GM18519 (cell line): ENCODE data around the gene TBCD.

Experiments used
- ATAC-seq: cut with Tn5 transposase; IDR thresholded peaks from one replicate; pipeline ENCODE4 v1.9.1; 2021; ENCODE audit warnings: mild to moderate bottlenecking, moderate library complexity; ENCODE audit not compliant: unreplicated experiment, low FRiP score

The TBCD gene

GRCh38 chr17:82931699-82932517 is 180.0 kb downstream of the TBCD start:
- no peak for ATAC-seq

- ATAC-seq = no peak
Observed at GRCh38 chr17:82932518-82933310, 180.8 kb downstream of the TBCD start.

DNA sequence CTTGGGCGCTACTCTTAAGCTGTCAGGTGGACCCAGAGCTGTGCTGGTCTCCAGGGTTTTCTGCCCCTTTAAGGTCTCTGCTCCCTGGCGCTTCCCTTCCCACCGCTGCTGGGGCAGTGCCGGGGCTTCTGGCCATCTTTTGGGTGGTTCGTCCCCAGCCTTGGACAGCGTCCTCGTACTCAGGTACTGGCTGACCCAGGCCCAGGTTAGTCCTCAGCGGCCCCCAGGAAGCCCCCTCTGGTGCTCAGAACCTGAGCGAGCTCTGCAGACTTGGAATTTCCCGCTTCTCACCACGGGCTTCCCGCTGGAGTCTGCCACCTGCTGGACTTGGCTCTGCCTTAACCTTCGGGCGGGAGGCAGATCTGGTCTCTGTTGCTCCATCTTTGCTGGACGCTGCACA is 182.0 kb downstream of the TBCD start:
- no peak for ATAC-seq

DNA sequence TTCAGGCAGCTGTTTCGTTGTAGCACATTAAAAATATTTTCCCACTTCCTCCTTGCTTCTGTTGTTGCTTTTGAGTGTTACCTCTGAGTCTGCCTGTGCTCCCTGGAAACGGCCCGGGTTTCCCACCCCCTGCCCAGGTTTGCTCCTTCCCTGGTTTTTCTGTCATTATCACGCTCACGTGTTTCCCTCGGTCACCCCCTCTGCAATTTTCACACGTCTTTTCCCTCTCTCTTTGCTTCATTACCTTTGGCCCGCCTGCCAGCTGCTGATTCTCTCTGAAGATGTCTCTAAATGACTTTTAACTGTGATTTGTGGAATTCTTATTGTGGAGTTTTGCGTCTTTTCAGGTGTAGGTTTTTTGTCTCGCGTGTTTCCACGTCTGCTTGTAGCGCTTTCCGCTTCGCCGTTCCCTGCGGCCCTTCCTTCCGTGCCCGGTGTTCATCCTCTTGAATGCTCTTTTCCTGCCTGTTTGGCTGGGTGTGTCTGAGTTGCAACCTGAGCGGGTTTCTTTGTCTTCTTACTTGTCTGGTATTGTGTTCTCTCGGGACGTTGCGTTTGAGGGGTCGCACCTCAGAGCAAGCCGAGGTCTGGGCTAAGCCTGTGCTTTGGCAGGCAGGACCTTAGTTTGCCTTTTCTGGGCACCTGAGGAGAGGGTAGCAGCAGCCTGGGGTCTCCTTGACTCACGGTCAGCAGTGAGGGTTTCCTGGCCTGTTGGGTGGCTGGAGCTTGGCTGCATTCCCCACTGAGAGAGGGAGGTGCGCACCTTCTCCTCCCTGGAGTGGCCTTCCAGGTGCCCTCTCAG is 184.3 kb downstream of the TBCD start:
- ATAC-seq = no peak

DNA sequence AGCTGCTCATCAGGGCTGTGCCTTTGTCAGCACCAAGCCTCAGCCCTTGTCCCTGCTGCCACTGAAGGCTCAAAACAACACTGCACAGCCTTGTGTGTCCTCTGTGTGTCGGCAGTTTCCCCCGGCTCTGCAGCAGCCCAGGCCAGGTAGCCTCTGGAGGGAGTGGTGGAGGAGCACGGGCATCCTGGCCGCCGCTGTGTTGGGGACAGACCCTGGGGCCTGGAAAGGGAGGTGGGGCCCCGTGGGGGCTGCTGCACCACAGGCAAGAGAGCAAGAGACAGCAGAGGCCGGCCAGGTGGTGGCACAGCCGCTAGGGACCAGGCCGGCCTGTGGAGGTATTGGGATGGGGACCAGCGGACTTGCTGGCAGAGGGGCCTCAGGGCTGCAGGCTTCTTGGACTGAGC is 184.9 kb downstream of the TBCD start:
- ATAC-seq = no peak

GRCh38 chr17:82937411-82938371 is 185.8 kb downstream of the TBCD start:
- no peak for ATAC-seq

- no peak for ATAC-seq
Observed at GRCh38 chr17:82938486-82938872, 186.6 kb downstream of the TBCD start.

DNA sequence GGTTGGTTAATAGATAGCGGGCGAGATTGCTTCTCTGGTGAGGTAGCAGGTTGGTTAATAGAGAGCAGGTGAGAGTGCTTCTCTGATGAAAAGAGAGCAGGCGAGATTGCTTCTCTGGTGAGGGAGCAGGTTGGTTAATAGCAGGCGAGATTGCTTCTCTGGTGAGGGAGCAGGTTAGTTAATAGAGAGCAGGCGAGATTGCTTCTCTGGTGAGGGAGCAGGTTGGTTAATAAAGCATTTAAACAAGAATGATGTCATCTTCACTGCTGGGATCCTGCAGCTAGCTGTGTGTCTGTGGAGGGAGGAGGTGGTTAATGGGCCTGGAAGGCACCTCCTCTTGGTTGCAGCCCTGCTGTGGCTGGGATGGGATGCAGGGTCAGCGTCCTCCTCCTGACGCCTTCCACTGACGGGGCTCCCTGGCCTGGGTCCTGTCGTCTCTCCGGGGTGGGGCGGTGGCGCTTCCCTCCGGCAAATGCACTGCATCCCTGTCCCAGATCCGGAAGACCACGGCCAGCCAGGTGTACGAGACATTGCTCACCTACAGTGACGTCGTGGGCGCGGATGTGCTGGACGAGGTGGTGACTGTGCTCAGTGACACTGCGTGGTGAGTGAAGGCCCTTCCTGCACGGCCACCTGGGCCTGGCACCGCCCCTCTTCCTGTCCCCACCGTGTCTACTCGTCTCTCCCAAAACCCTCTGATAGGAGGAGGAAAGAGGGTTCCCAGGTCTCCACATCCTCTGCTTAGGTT is 187.2 kb downstream of the TBCD start:
- no peak for ATAC-seq

DNA sequence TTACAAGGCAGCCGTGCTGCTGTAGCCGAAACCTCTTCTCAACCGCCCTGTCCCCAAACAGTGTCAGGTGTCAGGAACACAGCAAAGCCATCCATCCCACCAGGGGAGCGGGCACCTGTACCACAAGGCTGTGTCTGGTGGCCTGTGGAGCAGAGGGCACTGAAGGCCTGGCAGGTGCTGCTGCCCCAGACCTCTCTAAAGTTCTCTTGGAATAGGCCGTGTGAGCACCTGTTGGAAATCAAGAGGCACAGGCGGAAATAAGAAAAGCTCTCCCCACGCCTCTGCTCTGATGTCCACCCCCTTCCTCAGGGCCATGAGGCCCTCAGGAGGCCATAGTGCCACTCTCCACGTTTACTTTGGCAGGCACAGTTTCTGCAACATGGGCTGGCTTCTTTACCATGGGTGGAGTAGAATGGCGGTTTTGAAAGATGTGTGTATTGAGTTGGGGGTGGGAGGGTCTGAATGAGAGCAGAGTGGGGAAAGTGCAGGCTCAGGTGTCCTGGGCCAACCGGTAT is 187.8 kb downstream of the TBCD start:
- no peak for ATAC-seq

DNA sequence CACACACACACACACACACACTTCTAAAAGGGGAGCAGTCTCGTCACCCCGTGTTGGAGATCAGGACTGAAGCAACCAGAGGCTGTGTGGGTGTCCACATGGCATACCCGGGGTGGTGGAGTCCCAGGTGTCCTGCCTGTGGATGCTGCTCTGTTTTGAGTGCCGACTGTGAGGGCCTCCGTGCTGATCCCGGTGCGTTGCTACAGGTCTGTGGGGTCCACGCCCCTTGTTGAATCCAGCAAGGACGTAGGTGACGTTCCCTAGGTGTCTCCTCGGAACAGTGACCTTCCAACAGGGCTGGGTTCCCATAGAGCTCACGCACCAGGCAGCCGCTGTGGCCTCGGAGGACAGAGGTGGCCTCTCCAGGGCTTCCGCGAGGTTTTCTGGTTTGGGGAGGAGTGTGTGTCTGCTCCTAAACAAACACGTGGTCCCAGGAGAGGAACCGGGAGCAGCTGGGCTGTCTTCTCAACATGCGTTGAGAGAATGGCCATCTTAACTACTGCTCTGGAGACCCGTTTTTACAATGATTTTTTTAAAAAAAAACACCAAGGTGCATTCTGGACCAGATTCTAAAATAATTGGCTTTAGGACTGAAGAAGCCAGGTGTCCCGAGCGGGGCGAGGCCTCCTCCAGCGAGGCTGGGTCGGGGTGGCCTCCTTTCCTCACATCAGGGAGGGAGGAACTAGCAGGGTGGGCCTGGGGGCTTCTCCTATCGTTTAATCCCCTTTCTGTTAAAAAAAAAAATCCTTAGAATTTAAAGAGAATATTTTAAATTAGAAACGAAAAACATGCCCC is 188.6 kb downstream of the TBCD start:
- no peak for ATAC-seq

DNA sequence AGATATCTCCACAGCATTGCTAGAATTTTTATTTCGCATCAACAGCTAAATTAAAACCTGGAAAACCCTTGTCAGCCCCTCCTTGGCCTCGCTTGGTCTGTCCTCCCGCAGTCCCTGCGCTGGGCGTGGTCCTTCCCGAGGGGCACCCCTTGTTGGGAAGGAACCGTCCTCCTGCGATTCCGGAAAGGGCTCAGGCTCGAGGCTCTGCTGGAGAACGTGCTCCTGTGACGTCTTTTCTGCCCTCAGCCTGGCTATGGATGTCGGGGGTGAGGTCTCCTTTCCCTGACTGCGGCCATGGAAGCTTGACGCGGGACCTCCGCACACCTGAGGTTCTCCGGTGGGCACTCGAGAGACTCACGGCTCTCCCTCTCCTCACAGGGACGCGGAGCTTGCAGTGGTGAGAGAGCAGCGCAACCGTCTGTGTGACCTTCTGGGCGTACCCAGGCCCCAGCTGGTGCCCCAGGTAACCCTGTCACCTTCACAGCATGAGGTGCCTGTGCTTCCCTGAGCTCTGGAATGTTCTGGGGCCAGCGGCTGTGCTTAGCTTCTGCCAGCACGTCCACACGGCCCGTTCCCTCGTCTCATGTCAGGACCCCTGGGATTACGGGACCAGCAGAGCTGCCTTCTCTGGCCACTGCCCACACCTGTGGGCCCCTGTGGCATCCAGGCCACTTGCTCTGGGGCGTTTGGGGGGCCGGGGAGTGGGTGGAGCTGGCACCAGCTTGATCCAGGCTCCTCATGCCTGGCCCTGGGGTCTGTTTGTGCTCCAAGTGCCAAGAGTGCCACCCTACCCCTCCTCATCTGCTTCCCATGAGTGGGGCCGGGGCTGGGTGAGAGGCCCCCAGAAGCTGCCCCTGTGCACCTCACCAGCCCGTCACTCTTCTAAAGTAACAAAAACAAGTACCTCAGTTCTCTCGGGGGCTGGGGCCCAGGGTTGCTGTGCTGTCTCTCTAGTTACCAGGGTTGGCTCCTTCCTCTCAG is 189.4 kb downstream of the TBCD start:
- ATAC-seq = no peak

DNA sequence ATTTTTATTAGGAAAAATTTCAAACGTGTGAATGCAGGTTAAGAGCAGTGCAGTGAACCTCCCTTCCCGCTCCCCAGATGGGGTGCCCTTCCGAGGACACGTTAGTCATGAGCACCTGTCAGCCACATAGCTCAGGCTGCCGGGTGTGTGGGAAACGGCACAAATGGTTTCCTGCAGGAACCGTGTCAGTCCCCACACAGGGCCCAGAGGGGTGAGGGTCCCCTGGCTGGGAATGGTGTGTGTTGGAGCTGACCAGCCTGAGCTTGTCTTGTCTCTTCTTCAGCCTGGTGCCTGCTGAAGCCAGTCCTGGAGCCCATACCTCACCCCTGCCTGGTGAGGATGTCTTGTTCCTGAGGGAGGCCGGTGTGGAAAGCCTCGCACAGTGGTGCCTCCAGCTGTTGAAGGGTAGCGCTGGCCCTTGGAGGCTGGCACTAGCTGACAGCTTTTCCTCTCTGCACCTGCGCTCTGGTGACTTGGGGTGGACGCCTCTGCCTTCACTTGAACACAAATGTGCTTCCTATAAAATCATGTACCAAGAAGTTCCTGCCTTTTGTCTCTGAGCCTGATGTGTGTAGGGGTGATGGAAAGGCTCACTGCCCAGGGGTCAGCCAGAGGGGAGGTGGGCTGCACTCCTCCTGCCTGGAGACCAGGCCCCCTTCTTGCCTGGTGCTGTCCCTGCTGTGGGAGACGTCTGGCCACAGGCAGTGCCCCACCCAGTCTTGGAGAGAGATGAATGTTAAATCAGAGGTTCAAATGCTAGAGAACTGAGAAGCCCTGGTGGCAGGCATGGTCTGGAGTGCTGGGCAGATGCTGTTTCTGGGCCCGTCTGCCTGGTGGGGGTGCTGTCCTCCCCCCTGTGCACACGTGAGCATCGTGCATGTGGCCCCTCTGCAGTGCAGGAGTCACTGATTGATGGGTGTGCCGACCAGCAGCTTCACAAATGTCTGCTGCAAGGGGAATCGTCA is 190.6 kb downstream of the TBCD start:
- no peak for ATAC-seq

GRCh38 chr17:82943339-82943738 is 191.5 kb downstream of the TBCD start:
- ATAC-seq = no peak

GRCh38 chr17:82943751-82944150 is 191.9 kb downstream of the TBCD start:
- ATAC-seq = no peak

DNA sequence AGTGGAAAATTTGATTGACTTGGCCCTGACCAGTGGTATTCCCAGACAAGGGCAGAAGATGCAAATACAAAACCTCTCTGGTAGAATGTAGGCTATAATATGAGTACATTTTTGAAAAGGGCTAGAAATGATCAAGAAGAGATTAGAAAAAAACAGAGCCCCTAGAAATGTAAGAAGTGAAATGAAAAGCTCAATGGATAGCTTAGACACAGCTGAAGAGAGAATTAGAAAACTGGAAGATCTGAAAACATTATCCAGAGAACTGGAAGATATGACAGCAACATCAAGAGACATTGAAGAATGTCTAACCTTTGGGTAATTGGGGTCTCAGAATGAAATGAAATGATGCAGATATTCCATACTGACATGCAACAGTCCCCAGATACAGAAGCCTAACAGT is 193.1 kb downstream of the TBCD start:
- no peak for ATAC-seq

- no peak for ATAC-seq
Observed at GRCh38 chr17:82946081-82946480, 194.2 kb downstream of the TBCD start.
